Body of pancreas (tissue), 4 donors: Measurements from ENCODE around the gene ABLIM3.

Experiments used
- CTCF ChIP-seq, 7 experiments: fragments of 450-650 bp in 4 of 7; fragments of 200-600 bp in 3 of 7; sonication (generic) in 3 of 7; IDR thresholded peaks; one replicate each; pipeline ENCODE4 v1.5.1; 2016 to 2019; ENCODE audit warnings: antibody characterized with exemption in 7 of 7
- POLR2A ChIP-seq, 3 donors: fragments of 450-650 bp; IDR thresholded peaks; one replicate each; pipeline ENCODE4 v1.6.1; 2016; ENCODE audit warnings: antibody characterized with exemption in 3 of 3, mild to moderate bottlenecking in 2 of 3

GRCh38 chr5:149300441-149300840 lies 159.1 kb downstream of the ABLIM3 start:
- TF ChIP-seq CTCF (IDR thresholded peaks at IDR 0.05) (no peak), POLR2A (IDR thresholded peaks at IDR 0.05) (no peak)
